B cell (primary cell): ENCODE results near the gene FEV.

Source experiments
- EZH2 ChIP-seq: IDR thresholded peaks from 2 replicates; pipeline ENCODE4 v1.6.1; 2012; ENCODE audit warnings: borderline replicate concordance, low read depth, mild to moderate bottlenecking, moderate library complexity, low read length; ENCODE audit not compliant: insufficient read depth, poor library complexity, severe bottlenecking
- TF ChIP-seq, protein P1 (sequence below): fragments of 200-600 bp; IDR thresholded peaks from one replicate; pipeline ENCODE4 v1.8.0; 2022; ENCODE audit warnings: antibody characterized with exemption, mild to moderate bottlenecking

DNA sequence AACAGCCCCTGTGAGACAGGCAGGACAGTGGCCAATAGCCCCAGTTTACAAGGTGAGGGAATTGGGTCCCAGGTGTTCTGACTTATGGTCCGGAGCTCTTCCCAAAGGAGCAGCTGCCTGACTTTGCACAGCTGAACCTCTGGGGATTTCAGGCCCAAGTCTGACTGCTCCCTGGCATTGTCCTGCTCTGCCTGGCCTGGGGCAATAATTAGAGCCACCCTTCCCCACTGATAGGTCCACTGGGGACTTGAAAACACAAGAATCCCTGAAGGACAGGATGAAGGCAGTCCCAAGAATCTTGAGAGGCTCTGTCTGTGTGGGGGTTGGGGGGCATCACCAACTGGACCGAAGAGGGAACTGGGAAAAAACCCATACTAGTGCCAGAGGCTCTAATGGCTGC is 3.7 kb upstream of the FEV start:
- TF ChIP-seq, protein P1, sequence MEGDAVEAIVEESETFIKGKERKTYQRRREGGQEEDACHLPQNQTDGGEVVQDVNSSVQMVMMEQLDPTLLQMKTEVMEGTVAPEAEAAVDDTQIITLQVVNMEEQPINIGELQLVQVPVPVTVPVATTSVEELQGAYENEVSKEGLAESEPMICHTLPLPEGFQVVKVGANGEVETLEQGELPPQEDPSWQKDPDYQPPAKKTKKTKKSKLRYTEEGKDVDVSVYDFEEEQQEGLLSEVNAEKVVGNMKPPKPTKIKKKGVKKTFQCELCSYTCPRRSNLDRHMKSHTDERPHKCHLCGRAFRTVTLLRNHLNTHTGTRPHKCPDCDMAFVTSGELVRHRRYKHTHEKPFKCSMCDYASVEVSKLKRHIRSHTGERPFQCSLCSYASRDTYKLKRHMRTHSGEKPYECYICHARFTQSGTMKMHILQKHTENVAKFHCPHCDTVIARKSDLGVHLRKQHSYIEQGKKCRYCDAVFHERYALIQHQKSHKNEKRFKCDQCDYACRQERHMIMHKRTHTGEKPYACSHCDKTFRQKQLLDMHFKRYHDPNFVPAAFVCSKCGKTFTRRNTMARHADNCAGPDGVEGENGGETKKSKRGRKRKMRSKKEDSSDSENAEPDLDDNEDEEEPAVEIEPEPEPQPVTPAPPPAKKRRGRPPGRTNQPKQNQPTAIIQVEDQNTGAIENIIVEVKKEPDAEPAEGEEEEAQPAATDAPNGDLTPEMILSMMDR = no peak
- TF ChIP-seq EZH2 = no peak
